ENCODE results near the gene CFAP107. TPM values are rescaled to one million over a fixed set of nuclear protein-coding genes. Genes with fewer than 3 reads are reported as not detected.
"Not testable (repeated sequence)": the region's sequence is repeated elsewhere in the genome, so short reads cannot be mapped to it uniquely, and the experiment has no call there.

Gene CFAP107
- total and polyA plus RNA-seq, 8 donors: 0.19 to 0.92 (median 0.26) TPM; not detected in 5

GRCh38 chr1:12778907-12779306 is 32.9 kb downstream of the CFAP107 start:
- no peak overlapping the region for H3K27ac ChIP-seq
- FAIRE-seq (no peak), DNase-seq (no peak), ATAC-seq (no peak)
- no peaks in the 10 kb centered on the region for H3K9me3 ChIP-seq
- intact Hi-C loops (cut with DNase I): no loop called here
- TF ChIP-seq CTCF (IDR thresholded peaks at IDR 0.05): no peak
- WGBS, 2 donors: 73 to 80% methylated on average over 6 of the region's 6 CpGs
- H3K27me3 ChIP-seq: no peaks in the 10 kb centered on the region
- no peak overlapping the region for H3K4me3 ChIP-seq
- no peaks in the 10 kb centered on the region for H3K36me3 ChIP-seq
- no peaks in the 10 kb centered on the region for H3K4me1 ChIP-seq

DNA sequence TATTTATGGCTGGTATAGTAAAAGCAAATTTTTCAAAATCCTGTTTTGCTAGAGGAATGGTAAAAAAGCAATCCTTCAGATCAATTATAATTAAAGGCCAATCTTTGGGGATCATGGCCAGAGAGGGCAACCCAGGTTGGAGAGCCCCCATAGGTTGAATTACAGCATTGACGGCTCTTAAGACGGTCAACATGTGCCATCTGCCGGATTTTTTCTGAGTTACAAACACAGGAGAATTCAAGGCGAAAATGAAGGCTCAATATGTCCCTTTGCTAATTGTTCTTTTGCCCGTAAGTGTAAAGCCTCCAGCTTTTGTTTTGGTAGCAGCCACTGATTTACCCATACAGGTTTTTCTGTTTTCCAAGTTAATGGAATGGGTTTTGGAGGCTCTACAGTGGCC is 35.5 kb downstream of the CFAP107 start:
- H3K9me3 ChIP-seq; DNase-seq; H3K4me1 ChIP-seq; intact Hi-C loops (cut with DNase I); FAIRE-seq; ATAC-seq; H3K4me3 ChIP-seq; H3K27me3 ChIP-seq; H3K27ac ChIP-seq; H3K36me3 ChIP-seq: not testable (repeated sequence)
- 68 to 77% methylated on average over 4 to 5 of the region's 5 CpGs for WGBS, 2 donors

DNA sequence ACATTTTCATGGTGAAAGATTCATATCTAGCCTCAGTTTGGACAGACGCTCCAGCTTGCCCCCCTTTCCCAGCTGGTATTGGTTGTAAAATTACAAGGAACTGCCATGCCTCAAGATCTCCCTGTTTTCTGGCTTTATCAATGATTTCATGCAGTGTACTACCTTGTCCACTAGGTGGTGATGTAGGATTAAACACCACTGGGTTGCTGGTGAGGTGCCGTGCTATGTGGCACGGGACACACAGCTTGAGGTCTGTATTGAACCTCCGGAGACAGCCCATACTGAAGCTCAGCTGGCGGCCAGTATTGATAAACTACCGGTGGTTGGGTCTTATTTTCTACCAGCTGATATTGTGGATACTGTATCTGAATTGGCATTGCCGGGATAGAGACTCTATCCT is 37.8 kb downstream of the CFAP107 start:
- 32 to 43% methylated on average over 6 of the region's 7 CpGs for WGBS, 2 donors
- intact Hi-C loops (cut with DNase I): not testable (repeated sequence)

DNA sequence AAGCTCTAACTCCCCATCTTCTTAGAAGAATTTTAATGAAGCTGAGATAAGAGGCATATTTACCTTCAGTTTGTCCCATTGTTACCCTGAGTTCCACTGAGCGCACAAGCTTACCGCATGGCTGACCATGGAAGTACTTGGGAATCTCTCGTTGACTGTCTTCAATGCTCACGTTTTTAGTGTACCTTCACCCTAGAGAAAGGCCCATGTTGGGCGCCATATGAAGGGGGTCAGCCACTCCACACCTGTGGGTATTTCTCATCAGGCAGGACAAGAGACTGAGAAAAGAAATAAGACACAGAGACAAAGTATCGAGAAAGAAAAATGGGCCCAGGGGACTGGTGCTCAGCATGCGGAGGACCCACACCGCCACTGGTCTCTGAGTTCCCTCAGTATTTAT is 38.7 kb downstream of the CFAP107 start:
- H3K4me1 ChIP-seq; ATAC-seq; intact Hi-C loops (cut with DNase I); H3K36me3 ChIP-seq; DNase-seq; FAIRE-seq; H3K9me3 ChIP-seq; H3K27ac ChIP-seq; H3K4me3 ChIP-seq; H3K27me3 ChIP-seq: not testable (repeated sequence)
- WGBS, 2 donors: 70 to 86% methylated on average over 7 to 8 of the region's 8 CpGs

More for the DNA sequence above, 37.8 kb downstream of the CFAP107 start:
- not testable (repeated sequence) for FAIRE-seq, DNase-seq, H3K36me3 ChIP-seq, H3K27me3 ChIP-seq, H3K27ac ChIP-seq, H3K9me3 ChIP-seq, ATAC-seq, H3K4me3 ChIP-seq, H3K4me1 ChIP-seq

DNA sequence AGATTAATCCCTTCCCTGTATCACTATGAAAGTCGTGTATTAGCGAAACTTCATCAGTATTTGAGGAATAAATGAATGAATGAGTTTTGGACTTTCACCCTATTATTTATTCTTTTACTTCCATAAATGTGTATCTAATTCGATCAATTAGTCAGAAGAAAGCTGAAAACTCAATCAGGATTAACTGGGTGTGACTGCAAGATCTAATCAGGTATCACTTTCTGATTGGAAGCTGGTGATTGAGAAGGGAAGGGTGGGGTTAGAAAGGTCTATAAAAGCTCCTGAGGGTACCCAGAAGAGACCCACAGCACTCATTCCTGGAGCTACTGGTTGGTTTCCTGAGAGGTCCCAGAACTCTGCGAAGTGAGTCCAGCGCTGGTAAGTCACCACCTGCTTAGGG is 45.1 kb downstream of the CFAP107 start, which contains the start of gene PRAMEF1:
Gene PRAMEF1 (plus strand): TSS at position 301 of the 400 bp plus-strand sequence. CDS start 1,831 bp downstream, outside the sequence.
- 71 to 80% methylated on average over 5 of the region's 5 CpGs for WGBS, 2 donors
- intact Hi-C loops (cut with DNase I); H3K4me3 ChIP-seq; DNase-seq; H3K36me3 ChIP-seq; H3K9me3 ChIP-seq; H3K27me3 ChIP-seq; ATAC-seq; FAIRE-seq; H3K27ac ChIP-seq; H3K4me1 ChIP-seq: not testable (repeated sequence)

- TF ChIP-seq CTCF (IDR thresholded peaks at IDR 0.05): no peak
- intact Hi-C loops (cut with DNase I): no loop called here
- FAIRE-seq (no peak), DNase-seq (no peak), ATAC-seq (no peak)
- Histone ChIP-seq H3K4me1 (no peaks in the 10 kb centered on the region), H3K9me3 (no peaks in the 10 kb centered on the region), H3K36me3 (no peaks in the 10 kb centered on the region), H3K4me3 (no peak overlapping the region), H3K27me3 (peaks cover 0 to 3% (median 0%) of the 10 kb centered on the region in 4 donors), H3K27ac (no peak overlapping the region)
- WGBS, 2 donors: 31 to 41% methylated on average over 4 of the region's 4 CpGs
These were observed 52.9 kb downstream of the CFAP107 start for GRCh38 chr1:12798911-12799310.

- Histone ChIP-seq H3K4me3 (no peak overlapping the region), H3K27ac (no peak overlapping the region), H3K27me3 (peaks cover 0 to 5% (median 0%) of the 10 kb centered on the region in 4 donors), H3K4me1 (no peaks in the 10 kb centered on the region), H3K36me3 (no peaks in the 10 kb centered on the region), H3K9me3 (no peaks in the 10 kb centered on the region)
- no peak for TF ChIP-seq CTCF (IDR thresholded peaks at IDR 0.05)
- 37 to 38% methylated on average over 2 of the region's 2 CpGs for WGBS, 2 donors
- DNase-seq: no peak
- intact Hi-C loops (cut with DNase I): no loop called here
- ATAC-seq: no peak
- no peak for FAIRE-seq
These were observed 53.7 kb downstream of the CFAP107 start for GRCh38 chr1:12799730-12800129.
